Peyer's patch (tissue), 4 donors: ENCODE measurements around the gene STAP1.

Experiments used
- POLR2A ChIP-seq, 2 donors: fragments of 450-650 bp; IDR thresholded peaks; one replicate each; pipeline ENCODE4 v1.5.1; 2017; ENCODE audit warnings: antibody characterized with exemption in 2 of 2, mild to moderate bottlenecking in 2 of 2, moderate library complexity in 2 of 2
- TF ChIP-seq, protein P1 (sequence below), 6 experiments: fragments of 450-650 bp in 4 of 6; fragments of 200-600 bp in 2 of 6; sonication (generic) in 1 of 6; IDR thresholded peaks; one replicate each; pipeline ENCODE4 v1.5.1; 2017 to 2019; ENCODE audit warnings: antibody characterized with exemption in 6 of 6, mild to moderate bottlenecking in 3 of 6, moderate library complexity in 1 of 6

DNA sequence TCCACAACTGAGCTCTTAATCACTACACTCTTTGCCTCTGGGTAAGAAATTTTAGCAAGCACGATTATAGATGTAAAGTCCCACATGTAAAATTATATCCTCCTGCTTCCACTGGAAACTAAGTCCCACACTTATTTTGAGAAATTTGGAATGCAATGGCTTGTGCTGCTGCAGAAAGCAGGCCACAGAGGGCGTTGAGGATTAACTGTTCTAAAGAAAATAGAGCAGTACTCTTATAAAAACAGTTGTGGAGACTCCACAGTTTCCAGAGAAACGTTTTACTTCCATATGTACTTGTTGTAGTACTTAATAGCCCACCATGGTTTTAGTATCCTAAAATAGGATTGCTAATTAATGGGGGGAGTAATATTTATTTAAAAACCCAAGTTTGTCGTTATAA is 11.6 kb upstream of the STAP1 start:
- TF ChIP-seq POLR2A (IDR thresholded peaks at IDR 0.05), result no peak
- TF ChIP-seq, protein P1, sequence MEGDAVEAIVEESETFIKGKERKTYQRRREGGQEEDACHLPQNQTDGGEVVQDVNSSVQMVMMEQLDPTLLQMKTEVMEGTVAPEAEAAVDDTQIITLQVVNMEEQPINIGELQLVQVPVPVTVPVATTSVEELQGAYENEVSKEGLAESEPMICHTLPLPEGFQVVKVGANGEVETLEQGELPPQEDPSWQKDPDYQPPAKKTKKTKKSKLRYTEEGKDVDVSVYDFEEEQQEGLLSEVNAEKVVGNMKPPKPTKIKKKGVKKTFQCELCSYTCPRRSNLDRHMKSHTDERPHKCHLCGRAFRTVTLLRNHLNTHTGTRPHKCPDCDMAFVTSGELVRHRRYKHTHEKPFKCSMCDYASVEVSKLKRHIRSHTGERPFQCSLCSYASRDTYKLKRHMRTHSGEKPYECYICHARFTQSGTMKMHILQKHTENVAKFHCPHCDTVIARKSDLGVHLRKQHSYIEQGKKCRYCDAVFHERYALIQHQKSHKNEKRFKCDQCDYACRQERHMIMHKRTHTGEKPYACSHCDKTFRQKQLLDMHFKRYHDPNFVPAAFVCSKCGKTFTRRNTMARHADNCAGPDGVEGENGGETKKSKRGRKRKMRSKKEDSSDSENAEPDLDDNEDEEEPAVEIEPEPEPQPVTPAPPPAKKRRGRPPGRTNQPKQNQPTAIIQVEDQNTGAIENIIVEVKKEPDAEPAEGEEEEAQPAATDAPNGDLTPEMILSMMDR (IDR thresholded peaks at IDR 0.05), result no peak
